Right lobe of liver (tissue), 4 donors: ENCODE measurements around the gene ZCCHC24.

ENCODE experiments used
- CTCF ChIP-seq, 4 donors: fragments of 200-600 bp in 3 of 4; fragments of 450-650 bp in 1 of 4; IDR thresholded peaks; one replicate each; pipeline versions ENCODE4 v1.5.1 to v1.8.0; 2016 to 2022; ENCODE audit warnings: antibody characterized with exemption in 4 of 4, mild to moderate bottlenecking in 2 of 4
- POLR2A ChIP-seq: fragments of 450-650 bp; IDR thresholded peaks from one replicate; pipeline ENCODE4 v1.6.1; 2017; ENCODE audit warnings: antibody characterized with exemption, mild to moderate bottlenecking
- donor health status: DM: no; HTN: no; CAD: no.
- donor health status: DM: no; HTN: no; CAD: no.
- donor health status: DM: no; HTN: yes; CAD: no.

GRCh38 chr10:79410315-79411094, 34.9 kb downstream of the ZCCHC24 start:
- TF ChIP-seq CTCF (IDR thresholded peaks at IDR 0.05) (no peak), POLR2A (no peak)
